ENCODE data around the gene TMEM123.
"Not testable (repeated sequence)": the region's sequence is repeated elsewhere in the genome, so short reads cannot be mapped to it uniquely, and the experiment has no call there.

The TMEM123 gene

DNA sequence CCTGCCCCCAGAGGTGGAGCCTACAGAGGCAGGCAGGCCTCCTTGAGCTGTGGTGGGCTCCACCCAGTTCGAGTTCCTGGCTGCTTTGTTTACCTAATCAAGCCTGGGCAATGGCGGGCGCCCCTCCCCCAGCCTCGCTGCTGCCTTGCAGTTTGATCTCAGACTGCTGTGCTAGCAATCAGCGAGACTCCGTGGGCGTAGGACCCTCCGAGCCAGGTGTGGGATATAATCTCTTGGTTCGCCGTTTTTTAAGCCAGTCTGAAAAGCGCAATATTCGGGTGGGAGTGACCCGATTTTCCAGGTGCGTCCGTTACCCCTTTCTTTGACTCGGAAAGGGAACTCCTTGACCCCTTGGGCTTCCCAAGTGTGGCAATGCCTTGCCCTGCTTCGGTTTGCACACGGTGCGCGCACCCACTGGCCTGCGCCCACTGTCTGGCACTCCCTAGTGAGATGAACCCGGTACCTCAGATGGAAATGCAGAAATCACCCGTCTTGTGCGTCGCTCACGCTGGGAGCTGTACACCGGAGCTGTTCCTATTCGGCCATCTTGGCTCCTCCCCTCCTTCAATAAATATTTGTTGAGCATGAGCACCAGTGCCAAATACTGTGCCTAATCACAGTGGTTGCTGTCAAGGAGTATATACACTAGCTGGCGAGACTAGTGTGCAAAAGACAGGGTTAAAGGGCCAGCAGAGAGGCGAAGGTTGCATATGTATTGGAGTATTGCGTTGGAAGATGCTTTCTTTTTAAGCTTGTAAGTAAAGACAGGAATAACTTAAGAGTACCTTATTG lies 77.7 kb downstream of the TMEM123 start:
- H3K27me3 Mint-ChIP-seq (ENCODE audit: low read depth); H3K27ac Mint-ChIP-seq; H3K9me3 Mint-ChIP-seq; H3K4me3 Mint-ChIP-seq: not testable (repeated sequence)
- peaks cover 18% of the 10 kb centered on the region for H3K4me1 Mint-ChIP-seq (ENCODE audit: low read depth)
- H3K36me3 Mint-ChIP-seq (ENCODE audit: low read depth): peaks cover 38% of the 10 kb centered on the region

GRCh38 chr11:102368472-102368871 lies 84.1 kb downstream of the TMEM123 start:
- Mint-ChIP-seq H3K27ac (peak overlapping the region; percentile 27), H3K36me3 (ENCODE audit: low read depth) (peaks cover 44% of the 10 kb centered on the region)

GRCh38 chr11:102367364-102367763 lies 85.2 kb downstream of the TMEM123 start:
- peak overlapping the region; percentile 1 for H3K27ac Mint-ChIP-seq
- peaks cover 48% of the 10 kb centered on the region for H3K36me3 Mint-ChIP-seq (ENCODE audit: low read depth)
- H3K9me3 Mint-ChIP-seq: no peaks in the 10 kb centered on the region
- H3K27me3 Mint-ChIP-seq (ENCODE audit: low read depth): no peaks in the 10 kb centered on the region
- H3K4me1 Mint-ChIP-seq (ENCODE audit: low read depth): peaks cover 30% of the 10 kb centered on the region
- no peak overlapping the region for H3K4me3 Mint-ChIP-seq

More at GRCh38 chr11:102368472-102368871, 84.1 kb downstream of the TMEM123 start:
- Mint-ChIP-seq H3K27me3 (ENCODE audit: low read depth) (no peaks in the 10 kb centered on the region), H3K9me3 (no peaks in the 10 kb centered on the region), H3K4me1 (ENCODE audit: low read depth) (peaks cover 27% of the 10 kb centered on the region), H3K4me3 (no peak overlapping the region)

- Mint-ChIP-seq H3K27ac (no peak overlapping the region), H3K4me1 (ENCODE audit: low read depth) (peaks cover 44% of the 10 kb centered on the region), H3K27me3 (ENCODE audit: low read depth) (no peaks in the 10 kb centered on the region), H3K36me3 (ENCODE audit: low read depth) (peaks cover 60% of the 10 kb centered on the region), H3K4me3 (no peak overlapping the region), H3K9me3 (peaks cover 6% of the 10 kb centered on the region)
Observed at GRCh38 chr11:102364991-102365390, 87.6 kb downstream of the TMEM123 start.

DNA sequence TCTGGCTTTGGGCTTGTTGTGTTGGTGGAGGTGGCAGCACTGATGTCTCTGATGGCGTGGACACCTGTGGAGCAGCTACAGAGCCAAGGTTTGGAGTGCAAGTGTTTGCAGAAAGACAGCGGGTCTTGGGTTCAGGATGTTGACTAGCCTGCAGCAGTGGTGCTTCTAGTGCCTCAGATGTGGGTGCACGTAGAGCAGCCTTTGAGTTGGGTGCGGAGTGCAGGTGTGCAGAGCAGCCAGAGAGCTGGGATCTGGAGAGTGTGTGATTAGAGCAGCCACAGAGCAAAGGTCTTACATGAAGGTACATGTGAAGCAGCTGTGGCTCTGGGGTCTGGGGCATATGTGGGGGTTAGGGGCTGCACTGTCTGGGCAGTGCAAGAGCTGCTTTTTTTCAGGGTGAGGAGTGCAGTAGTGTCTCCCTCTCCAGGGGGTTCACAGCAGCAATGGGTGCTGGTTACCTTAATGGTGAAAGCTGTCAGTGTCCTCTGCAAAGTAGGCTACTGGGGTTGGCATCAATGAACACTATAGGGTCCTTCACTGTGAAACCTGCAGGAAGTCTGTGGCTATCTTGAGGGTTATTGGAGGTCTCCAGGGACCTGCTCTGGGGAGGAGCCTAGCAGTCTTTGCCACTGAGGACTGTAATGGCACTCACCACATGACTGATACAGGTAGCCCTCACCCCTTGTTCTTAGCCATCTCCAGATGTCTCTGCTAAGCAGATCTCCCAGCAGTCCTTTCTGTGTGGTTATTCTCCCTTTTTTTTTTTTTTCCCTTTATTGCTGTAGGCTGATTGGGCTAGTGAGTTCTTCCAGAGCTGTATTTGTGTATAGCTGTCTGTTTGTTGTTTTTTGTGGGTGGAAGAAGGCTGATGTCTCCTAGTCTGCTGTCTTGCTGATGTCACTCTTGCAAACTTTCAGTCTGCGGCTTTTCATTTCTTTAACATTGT lies 91.2 kb downstream of the TMEM123 start:
- Mint-ChIP-seq H3K27me3 (ENCODE audit: low read depth) (no peaks in the 10 kb centered on the region), H3K4me1 (ENCODE audit: low read depth) (peaks cover 42% of the 10 kb centered on the region), H3K36me3 (ENCODE audit: low read depth) (peaks cover 64% of the 10 kb centered on the region), H3K9me3 (peaks cover 6% of the 10 kb centered on the region), H3K27ac (peak overlapping the region; percentile 86), H3K4me3 (peak overlapping the region; percentile 55)

- no peaks in the 10 kb centered on the region for H3K27me3 Mint-ChIP-seq (ENCODE audit: low read depth)
- peak overlapping the region; percentile 55 for H3K4me3 Mint-ChIP-seq
- H3K27ac Mint-ChIP-seq: peak overlapping the region; percentile 86
- H3K4me1 Mint-ChIP-seq (ENCODE audit: low read depth): peaks cover 42% of the 10 kb centered on the region
- peaks cover 6% of the 10 kb centered on the region for H3K9me3 Mint-ChIP-seq
- peaks cover 65% of the 10 kb centered on the region for H3K36me3 Mint-ChIP-seq (ENCODE audit: low read depth)
Observed at GRCh38 chr11:102360681-102361080, 91.9 kb downstream of the TMEM123 start.

DNA sequence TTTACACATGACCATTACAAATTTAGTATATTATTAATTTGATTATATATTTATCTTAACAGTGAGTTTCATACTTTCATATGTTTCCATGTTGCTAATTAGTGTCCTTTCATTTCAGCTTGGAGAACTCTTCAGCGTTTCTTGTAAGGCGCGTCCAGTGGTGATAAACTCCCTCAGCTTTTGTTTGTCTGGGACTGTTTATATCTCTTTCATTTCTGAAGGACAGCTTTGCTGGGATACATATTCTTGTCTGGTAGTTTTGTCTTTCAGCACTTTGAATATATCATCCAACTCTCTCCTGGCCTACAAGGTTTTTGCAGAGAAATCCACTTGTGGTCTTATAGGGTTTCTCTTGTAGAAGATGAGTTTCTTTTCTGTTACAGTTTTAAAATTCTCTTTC lies 93.2 kb downstream of the TMEM123 start:
- Mint-ChIP-seq H3K27ac (no peak overlapping the region), H3K9me3 (peaks cover 10% of the 10 kb centered on the region), H3K4me3 (no peak overlapping the region), H3K36me3 (ENCODE audit: low read depth) (peaks cover 66% of the 10 kb centered on the region), H3K4me1 (ENCODE audit: low read depth) (peaks cover 40% of the 10 kb centered on the region), H3K27me3 (ENCODE audit: low read depth) (no peaks in the 10 kb centered on the region)

DNA sequence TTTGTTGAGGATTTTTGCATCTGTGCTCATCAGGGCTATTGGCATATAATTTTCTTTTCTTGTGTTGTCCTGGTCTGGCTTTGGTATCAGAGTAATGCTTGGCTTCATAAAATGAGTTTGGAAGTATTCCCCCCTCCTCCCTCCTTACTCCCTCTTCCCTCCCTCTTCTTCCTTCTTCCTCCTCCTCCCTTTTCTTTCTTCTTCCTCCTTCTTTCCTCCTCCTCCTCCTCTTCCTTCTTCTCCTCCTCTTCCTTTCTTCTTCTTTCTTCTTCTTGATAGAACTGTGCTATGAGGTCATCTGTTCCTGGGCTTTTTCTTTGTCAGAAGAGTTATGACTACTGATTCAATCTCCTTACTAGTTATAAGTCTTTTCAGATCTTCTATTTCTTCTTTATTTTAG lies 95.4 kb downstream of the TMEM123 start:
- H3K4me3 Mint-ChIP-seq: no peak overlapping the region
- peaks cover 69% of the 10 kb centered on the region for H3K36me3 Mint-ChIP-seq (ENCODE audit: low read depth)
- H3K9me3 Mint-ChIP-seq: peaks cover 10% of the 10 kb centered on the region
- H3K4me1 Mint-ChIP-seq (ENCODE audit: low read depth): peaks cover 37% of the 10 kb centered on the region
- H3K27ac Mint-ChIP-seq: no peak overlapping the region
- no peaks in the 10 kb centered on the region for H3K27me3 Mint-ChIP-seq (ENCODE audit: low read depth)

GRCh38 chr11:102347462-102348370 lies 104.8 kb downstream of the TMEM123 start:
- H3K27me3 Mint-ChIP-seq (ENCODE audit: low read depth): no peaks in the 10 kb centered on the region
- H3K27ac Mint-ChIP-seq: peak overlapping the region; percentile 98
- H3K36me3 Mint-ChIP-seq (ENCODE audit: low read depth): peaks cover 31% of the 10 kb centered on the region
- H3K4me3 Mint-ChIP-seq: peak overlapping the region; percentile 95
- peaks cover 33% of the 10 kb centered on the region for H3K4me1 Mint-ChIP-seq (ENCODE audit: low read depth)
- no peaks in the 10 kb centered on the region for H3K9me3 Mint-ChIP-seq

GRCh38 chr11:102346748-102347461 lies 105.7 kb downstream of the TMEM123 start, which contains the start of gene BIRC2:
Gene BIRC2, plus strand, starts transcription at chr11:102347214. Its CDS starts 2,641 bp downstream, at chr11:102349855.
- Mint-ChIP-seq H3K4me3 (peak within 1 kb of the TSS; percentile 95), H3K9me3 (no peaks in the 10 kb centered on the region), H3K36me3 (ENCODE audit: low read depth) (peaks cover 29% of the 10 kb centered on the region), H3K4me1 (ENCODE audit: low read depth) (peaks cover 33% of the 10 kb centered on the region), H3K27me3 (ENCODE audit: low read depth) (no peaks in the 10 kb centered on the region), H3K27ac (peak within 1 kb of the TSS; percentile 98)

DNA sequence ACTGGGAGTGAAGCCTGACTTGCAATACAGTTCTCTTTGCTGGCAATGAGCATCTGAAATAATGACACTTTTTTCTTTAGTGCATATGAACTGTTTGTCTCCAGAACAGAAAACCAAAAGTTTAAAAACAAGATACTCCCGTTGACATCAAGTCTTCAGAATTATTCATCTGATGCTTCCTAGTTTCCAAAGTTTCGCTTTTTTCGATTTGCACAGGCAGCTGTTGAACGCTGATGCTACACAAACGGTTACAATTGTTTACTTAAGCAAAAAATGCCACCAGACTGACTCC lies 106.2 kb downstream of the TMEM123 start:
- Mint-ChIP-seq H3K9me3 (no peaks in the 10 kb centered on the region), H3K36me3 (ENCODE audit: low read depth) (peaks cover 25% of the 10 kb centered on the region), H3K27me3 (ENCODE audit: low read depth) (no peaks in the 10 kb centered on the region), H3K4me1 (ENCODE audit: low read depth) (peaks cover 36% of the 10 kb centered on the region), H3K27ac (peak overlapping the region; percentile 98), H3K4me3 (peak overlapping the region; percentile 95)
